GM21381 (cell line): ENCODE measurements around the gene IL4R.

Experiments
- ATAC-seq: cut with Tn5 transposase; IDR thresholded peaks from one replicate; pipeline ENCODE4 v1.9.1; 2021; ENCODE audit warnings: mild to moderate bottlenecking, moderate library complexity; ENCODE audit not compliant: unreplicated experiment

The IL4R gene

DNA sequence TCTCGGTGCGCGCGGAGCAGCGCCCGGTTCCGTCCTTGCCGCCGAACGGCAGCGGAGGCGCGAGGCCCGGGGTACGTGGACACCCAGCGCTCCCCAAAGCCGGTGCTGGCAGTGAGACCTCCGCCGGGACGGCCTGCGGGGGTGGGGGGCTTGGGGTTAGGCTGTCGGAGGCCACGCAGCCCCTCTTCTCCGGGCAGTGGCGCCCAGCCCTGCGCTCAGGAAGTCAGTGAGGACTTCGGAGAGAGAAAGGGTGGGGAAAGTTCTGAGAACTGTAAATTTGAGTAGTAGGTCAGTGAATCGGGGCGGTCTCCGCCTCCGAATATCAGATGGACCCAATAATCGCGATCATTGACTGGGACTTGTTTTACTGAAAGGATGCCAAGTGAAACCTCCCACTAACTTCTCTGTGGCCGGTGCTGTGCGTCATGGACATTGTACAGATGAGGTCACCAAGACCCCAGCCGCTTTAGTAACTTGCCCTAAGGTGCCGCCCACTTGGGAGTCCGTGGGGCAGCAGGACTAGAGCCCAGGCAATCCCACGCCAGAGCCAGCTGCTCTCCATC, 468 bp downstream of the IL4R start:
- peak; percentile 21 for ATAC-seq

DNA sequence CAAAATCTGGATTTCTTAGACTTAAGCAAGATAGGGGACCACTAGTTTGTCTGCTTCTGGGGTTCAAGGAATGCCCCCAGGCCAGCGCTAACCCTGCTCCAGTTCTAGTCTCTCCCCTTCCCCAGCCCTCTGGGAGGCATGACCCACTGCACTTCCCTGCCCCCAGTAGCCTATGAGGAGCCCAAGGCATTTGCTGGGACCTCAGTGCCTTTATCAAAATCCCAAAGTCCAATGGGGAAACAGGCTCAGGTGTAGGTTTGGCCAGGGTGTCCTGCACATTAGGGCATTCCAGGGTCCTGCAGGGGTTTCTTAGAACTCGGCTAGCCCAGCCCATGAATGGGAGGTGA, 1.2 kb downstream of the IL4R start:
- no peak for ATAC-seq

DNA sequence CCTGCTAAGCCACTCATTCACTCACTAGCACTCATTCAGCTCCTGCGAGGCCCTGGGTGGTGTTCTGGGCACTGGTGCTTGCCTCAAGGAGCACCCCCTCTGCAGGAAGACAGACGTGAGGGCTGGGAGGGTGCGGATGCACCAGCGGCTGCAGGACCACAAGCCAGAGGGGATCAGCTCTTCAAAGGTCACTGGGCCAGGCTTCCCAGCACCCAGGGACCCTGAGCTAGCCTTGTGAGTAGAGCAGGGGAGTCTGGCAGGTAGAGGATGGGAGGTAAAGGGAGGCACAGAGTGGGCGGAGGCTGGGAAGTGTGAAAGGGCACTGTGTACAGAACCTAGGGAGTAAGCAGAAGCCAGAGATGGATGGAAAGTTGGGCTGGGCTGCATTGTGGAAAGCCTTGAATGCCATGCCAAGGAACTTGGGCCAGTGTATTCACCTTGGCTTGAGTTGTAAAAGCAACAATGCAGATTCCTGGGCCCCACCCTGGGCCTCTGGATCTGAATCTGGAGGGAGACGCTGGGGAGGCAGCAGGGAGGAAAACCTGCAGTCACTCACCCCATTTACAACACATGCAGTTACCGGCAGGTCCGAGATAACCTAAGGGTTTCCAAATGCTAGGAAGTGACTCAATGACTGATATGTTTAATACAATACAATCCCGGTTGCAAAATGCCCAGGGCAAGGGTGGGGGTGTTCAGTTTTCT, 1.7 kb downstream of the IL4R start:
- no peak for ATAC-seq

DNA sequence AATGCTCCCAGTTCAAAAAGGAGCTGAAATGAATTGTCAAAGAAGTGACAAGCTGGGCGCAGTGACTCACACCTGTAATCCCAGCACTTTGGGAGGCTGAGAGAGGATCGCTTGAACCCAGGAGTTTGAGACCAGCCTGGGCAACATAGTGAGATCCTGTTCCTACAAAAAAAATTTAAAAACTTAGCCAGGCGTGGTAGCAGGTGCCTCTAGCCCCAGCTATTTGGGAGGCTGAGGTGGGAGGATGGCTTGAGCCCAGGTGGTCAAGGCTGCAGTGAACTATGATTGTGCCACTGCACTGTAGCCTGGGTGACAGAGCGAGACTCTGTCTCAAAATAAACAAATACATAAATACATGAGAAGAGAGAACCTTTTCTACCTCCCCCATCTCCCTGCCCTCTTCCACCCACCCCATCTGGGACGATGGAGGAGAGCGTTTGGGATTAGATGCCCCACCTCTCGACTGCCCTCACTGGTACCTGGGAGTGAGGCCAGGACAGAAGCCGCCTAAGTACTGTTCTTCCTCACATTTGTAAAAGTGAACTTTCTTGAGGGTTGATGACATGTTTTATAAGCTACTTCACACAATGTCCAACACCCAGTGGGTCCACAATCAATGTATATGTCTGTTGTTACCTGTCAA, 2.4 kb downstream of the IL4R start:
- ATAC-seq, result no peak

DNA sequence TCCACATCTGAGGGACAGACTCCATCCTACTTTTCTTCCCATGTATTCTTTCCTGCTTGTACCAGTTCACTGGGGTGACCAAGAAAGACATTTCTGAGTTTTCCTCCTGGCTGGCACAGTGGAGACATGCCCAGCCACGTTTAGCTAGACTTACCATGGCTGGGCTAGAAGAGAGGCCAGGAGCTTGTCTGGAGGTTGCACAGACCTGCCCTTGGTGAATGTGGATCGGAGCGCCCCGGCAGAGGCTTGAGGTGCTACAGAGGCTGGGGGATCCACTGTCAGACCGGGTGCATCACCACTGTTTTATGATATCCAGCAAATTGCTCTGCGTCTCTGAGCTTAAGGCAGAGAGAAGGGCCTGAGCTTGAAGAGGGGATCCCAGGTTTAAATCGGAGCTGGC, 3.5 kb downstream of the IL4R start:
- no peak for ATAC-seq

DNA sequence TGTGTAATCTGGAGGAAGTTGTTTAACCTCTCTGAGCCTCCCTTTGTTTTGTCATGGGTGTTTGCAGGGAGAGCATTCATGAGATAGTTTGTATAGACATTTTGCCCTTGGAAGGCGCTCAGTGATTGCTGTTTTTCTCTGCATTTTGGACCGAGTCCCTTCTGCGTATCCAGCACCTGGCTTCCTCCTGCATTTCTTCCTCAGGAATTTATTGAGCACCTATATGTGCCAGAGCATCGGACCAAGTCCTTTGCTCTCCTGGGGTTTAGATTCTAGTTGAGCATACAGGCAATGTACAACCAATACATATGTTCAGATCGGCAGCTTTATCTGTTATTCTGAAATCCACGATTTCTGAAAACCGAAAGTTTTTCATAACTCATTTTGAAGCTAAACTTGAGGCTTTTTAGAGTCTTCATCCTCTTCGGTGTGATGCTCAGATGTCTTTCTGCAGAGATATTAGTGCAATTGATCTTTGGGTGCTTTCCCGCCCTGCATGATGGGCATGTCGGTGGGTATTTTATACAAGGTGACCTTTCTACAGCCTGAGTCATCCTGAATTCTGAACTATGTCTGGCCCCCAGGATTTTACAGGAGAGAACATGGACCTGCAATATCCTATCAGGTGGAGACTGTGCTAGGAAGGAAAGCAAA, 4.1 kb downstream of the IL4R start:
- ATAC-seq, result no peak

DNA sequence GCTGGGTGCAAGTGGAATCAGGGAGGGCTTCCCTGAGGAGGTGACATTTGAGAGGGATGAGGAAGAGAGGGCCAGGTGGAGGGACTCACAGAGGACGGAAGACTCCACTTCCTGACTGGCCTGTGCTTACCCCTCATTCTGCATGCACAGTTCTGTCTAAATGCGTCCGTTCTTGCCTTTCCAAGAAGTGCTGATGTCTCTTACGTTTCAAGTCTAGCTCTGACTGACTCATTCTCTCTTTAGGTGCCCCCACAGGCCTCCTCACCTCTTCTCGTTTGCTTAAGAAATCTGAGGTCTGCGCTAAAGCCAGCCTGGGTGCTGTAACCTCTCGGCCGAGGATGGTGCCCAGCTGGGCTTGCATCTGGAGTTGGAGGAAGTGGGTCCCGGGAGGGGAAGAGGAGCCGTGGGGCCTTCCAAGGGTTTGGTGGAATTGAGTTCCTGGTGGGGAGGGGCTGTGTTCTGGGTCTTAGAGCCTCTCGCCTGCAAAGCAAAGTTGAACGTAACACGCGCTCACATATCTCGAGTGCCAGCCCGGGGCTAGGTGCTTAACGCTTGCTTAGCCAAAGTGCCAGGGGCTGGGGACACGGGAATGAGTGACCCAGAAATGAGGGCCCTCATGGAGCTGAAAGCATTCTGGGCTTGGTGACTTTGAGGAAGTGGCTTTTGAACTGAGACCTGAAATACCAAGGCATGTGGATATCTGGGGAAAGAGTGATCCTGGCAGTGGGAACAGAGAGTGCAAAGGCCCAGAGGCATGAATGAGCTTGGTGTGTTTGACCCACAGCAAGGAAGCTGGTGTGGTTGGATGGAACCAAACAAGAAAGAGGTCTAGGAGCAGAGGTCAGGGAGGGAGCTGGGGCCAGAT, 4.8 kb downstream of the IL4R start:
- ATAC-seq, result no peak

DNA sequence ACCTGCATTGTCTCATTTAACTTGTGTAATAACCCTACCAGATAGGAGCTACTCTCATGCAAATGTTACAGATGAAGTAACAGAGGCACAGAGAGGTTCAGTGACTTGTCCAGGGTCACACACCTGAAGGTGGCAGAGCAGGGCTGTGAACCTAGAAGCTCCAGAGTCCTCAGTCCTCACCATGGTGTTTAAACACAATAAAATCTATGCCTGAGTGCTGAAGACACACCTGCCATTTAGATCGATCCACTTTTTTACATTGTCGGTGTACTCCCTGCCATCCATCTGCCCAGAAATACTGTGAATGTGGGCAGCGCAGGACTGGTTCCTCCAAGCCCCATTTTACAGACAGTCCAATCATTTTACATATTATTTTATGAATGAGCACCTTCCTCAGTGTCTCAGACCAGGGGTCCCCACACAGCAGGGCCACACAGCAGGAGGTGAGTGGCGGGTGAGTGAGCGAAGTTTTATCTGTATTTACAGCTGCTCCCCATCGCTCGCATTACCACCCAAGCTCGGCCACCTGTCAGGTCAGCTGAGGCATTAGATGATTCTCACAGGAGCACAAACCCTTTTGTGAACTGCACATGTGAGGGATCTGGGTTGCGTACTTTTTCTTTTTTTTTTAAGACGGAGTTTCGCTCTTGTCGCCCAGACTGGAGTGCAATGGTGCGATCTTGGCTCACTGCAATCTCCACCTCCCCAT, 5.6 kb downstream of the IL4R start:
- no peak for ATAC-seq

DNA sequence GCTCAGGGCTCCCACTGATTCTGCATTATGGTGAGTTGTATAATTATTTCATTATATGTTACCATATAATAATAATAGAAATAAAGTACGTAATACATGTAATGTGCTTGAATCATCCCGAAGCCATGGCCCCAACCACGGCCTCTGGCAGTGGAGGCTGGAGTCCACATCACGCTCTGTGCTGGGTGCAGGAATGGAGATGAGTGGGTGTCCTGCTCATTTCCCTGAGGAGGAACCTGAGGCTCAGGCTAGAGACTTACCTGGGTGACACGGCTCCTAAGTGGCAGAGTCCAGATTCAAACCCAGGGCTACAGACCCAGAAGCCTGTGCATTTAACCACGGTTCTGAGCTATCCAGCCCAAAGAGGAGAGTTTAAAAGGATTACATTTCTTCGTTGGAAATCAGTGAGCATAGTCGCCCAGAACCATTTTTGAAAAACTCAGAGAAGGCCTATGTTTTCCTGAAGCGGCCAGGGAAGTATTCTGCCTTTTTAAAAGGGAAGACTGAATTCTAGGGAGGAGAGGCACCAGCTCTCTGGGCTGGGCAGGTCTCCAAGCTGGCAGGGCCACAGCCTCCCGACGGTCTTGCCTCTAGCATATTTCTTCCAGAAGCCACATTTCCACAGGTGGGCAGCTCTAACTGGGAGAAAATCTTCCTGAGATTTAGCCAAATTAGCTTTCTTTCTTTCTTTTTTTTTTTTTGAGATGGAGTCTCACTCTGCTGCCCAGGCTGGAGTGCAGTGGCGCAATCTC, 6.7 kb downstream of the IL4R start:
- ATAC-seq, result no peak

DNA sequence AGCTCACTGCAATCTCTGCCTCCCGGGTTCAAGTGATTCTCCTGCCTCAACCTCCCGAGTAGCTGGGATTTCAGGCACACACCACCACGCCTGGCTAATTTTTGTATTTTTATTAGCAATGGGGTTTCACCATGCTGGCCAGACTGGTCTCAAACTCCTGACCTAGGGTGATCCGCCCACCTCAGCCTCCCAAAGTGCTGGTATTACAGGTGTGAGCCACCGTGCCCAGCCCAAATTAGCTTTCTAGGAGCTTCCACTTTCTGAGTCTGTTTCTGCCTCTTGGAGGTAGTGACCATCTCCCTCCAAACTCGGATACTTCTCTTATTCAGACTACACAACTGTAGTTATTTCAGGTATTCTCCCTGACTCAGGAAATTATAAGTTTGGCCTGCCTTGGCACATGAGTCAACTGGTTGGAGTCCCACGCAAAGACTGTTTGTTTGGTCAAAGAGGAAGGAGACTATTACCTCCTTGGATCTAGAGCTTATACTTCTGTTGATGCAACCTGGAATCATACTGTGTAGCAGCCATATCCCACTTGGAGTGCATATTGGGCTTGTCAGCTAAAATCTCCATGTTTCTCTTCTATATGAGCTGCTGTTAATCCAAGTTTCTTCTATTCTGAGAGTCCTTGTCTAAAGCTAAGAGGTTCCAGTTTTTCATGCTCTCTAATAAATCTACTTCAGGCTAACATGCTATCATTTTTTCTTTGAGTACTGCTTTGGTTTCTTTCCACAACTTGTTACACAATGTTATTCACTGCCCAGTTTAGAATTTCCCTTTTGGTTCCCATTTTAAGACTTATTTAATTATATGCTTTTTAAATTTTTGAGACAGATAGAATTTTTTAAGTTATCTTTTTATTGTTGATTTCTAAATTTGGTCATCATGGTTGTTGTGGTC, 7.5 kb downstream of the IL4R start:
- ATAC-seq, result no peak

DNA sequence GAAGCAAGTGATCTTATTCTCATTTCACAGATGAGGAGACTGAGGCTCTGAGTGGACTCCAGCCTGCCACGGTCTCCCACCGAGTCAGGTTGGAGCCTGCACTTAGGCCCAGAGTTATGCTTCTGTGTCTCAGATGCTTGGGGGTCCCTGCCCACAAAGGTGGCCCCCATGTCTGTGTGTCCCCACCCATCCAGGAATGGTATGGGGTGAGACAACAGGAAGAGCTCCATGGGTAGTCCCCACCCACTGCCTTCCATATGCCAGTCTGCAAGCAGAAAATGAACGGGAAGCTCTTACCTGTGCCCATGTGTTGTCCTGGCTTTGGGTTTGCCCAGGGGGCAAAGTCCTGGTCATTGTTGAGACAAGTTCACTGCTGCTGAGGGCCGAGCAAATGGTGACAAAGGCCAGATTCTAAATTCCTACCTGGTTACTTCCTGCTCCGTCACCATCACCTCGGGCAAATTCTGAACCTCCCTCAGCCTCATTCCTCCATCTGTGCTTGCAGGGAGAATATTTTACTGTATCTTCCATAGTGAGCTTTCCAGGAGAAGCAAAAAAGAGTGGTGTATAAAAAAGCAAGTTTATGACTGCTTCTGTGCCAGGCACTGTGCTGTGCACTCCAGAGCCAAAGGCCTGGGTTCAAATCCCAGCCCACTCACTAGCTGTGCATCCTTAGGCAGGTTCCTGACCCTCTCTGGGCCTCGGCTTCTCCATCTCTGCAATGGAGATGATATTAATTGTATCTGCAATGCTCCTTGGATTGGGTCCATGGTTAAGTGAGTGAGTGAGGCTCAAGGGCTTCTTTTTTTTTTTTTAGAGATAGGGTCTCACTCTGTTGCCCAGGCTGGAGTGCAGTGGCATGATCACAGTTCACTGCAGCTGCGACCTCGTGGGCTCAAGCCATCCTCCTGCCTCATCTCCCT, 9.3 kb downstream of the IL4R start:
- ATAC-seq, result no peak

DNA sequence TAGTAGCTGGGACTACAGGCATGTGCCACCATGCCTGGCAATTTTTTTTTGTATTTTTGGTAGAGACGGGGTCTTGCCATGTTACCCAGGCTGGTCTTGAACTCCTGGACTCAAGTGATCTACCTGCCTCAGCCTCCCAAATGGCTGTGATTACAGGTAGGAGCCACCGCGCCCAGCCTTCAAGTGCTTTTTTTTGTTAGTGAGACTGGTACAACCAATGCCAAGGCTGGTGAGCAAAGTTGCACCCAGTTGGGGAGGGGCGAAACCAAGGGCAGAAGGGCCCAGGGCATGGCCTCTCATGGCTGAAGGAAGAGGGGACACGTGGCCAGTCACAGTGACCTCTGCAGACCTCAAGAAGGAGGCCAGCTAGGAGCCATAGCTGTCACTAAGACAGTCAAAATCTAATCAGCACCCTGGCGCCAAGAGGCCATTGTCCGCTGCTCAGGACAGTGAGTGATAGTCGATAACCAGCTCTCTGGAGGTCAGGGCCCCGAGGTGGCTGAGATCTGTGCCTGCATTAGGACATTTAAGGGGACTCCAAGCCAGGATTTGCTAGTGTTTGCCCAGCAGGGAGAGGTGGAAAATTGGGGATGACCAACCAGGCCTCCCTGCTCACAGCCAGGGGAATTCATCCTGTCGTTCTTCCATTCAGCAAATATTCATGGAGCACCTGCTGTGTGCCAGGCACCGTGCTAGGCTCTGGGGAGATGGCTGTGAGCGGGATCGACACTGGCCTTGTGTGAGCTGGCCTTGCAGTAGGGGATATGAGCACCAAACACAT, 10.2 kb downstream of the IL4R start:
- ATAC-seq, result no peak

DNA sequence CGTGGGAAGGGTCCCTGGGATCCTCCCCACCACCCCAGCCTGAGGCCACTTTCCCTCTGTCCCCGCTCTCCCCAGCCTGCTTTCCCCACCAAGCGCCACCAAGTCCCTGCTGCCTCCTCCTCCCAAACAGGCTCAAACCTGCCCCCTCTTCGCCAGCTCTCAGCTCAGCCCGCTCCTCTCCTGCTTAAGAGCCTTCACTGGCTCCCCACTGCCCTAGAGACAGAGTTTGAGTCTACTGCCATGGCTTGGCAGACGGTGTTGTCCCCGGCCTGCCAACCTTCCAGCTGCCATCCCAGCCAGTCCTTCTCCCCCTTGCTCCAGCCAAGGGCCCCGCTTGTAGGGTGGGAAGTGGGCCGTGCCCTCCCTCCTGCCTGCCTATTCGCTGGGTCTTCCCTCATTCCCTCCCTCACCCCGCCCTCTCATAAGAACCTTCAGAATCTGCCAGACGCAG, 11.1 kb downstream of the IL4R start:
- no peak for ATAC-seq

DNA sequence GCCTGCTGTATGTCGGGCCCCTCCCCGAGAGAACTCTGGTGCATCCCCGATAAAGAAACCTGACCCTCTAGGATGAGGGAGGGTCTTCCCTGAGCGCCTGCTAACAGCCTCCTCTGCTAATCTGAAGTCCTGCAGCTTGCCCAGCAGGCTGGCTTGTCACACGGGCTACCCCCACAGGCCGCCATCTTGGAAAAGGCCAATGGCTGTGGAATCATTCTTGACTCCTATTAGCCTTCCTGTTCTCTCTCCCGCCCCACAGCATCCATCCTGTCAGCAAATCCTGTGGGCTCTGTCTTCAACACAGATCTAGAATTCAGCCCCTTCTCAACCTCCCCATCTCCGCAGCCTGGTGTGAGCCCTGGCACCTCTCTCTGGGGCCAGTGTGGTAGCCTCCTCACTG, 12.0 kb downstream of the IL4R start:
- ATAC-seq, result no peak

DNA sequence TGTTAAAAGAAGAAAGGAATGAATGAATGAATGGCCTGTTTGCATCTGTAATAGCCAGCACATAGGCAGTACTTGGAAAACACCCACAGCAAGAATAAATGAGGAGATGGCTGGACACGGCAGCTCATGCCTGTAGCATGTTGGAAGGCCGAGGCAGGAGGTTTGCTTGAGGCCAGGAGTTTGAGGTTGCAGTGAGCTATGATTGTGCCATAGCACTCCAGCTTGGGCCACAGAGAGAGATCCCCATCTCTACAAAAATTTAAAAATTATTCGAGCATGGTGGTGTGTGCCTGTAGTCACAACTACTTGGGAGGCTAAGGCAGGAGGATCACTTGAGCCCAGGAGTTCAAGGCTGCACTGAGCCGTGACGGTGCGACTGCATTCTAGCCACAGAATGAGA, 12.5 kb downstream of the IL4R start:
- no peak for ATAC-seq

DNA sequence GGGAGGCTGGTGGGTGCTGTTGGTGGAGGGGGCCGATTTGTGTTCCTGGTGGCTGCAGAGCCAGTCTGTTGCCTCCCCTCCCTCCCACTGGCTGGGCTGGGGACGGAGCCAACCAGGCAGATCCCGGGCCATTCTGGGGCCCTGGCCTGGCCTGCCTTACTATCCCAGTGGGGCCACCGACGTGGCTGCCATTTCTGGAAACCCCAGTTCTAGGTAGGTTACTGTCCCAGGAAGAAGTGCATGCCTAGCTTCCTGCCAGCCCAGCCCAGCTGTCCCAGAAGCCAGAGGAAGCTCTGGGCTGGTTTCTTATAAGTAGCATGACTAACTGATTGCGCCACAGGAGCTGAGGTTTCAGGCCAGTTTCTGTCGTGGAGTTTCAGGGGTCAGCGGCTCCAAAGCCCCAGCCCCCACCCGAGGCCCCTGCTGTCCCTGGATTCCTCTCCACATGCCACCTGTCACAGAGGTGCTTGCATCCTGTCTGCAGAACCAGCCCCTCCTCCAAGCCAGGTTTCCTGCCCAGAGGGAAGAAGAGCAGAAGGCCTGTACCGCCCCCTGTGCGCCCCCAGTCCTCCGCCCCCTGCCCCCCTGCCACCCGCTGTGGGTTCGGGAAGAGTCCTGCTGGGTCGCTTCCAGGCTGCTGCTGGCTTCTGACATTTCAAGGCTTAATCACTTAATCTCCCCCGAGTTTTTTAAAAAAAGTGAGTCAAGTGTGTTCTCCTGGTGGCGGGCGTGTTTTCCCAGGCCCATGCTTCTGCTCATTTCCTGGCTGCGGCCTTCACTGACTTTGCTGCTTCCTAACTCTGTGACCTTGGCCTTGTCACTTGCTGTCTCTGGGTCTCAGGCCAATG, 13.2 kb downstream of the IL4R start:
- ATAC-seq, result no peak
